Loucy (cell line): ENCODE data around the gene IL20RB.

Source experiments
- H2AFZ ChIP-seq: fragments of 200-600 bp; sonication (generic); 2 replicates; pipeline ENCODE4 v1.6.0; 2016; ENCODE audit warnings: antibody characterized with exemption, mild to moderate bottlenecking, low read length, moderate library complexity
- H3F3A ChIP-seq: fragments of 200-600 bp; 2 replicates; pipeline ENCODE4 v1.6.0; 2016; ENCODE audit warnings: antibody characterized with exemption, low read depth, mild to moderate bottlenecking
- H3K27me3 ChIP-seq: fragments of 200-600 bp; sonication (generic); 2 replicates; pipeline ENCODE4 v1.6.1; 2014; ENCODE audit warnings: low read length, mild to moderate bottlenecking; ENCODE audit not compliant: insufficient read depth, poor library complexity, severe bottlenecking
- H3K36me3 ChIP-seq: fragments of 200-600 bp; sonication (generic); 2 replicates; pipeline ENCODE4 v1.6.1; 2016; ENCODE audit warnings: low read length; ENCODE audit not compliant: insufficient read depth
- H3K4me1 ChIP-seq: fragments of 200-600 bp; sonication (generic); 2 replicates; pipeline ENCODE4 v1.5.1; 2014; ENCODE audit warnings: low read length, mild to moderate bottlenecking; ENCODE audit not compliant: insufficient read depth, poor library complexity, severe bottlenecking
- H3K4me2 ChIP-seq: fragments of 200-600 bp; sonication (generic); 2 replicates; pipeline ENCODE4 v1.6.0; 2014; ENCODE audit warnings: antibody characterized with exemption, low read length, low read depth, mild to moderate bottlenecking; ENCODE audit not compliant: poor library complexity, severe bottlenecking
- H3K4me3 ChIP-seq: fragments of 200-600 bp; sonication (generic); 2 replicates; pipeline ENCODE4 v1.5.1; 2014; ENCODE audit warnings: low read length, mild to moderate bottlenecking, mixed read lengths; ENCODE audit not compliant: poor library complexity, severe bottlenecking
- H3K79me2 ChIP-seq: fragments of 200-600 bp; sonication (generic); 2 replicates; pipeline ENCODE4 v1.6.1; 2014; ENCODE audit warnings: low read length; ENCODE audit not compliant: insufficient read depth
- H3K9ac ChIP-seq: fragments of 200-600 bp; sonication (generic); 2 replicates; pipeline ENCODE4 v1.6.0; 2014; ENCODE audit warnings: mild to moderate bottlenecking, low read depth, low read length, moderate library complexity; ENCODE audit not compliant: poor library complexity, severe bottlenecking
- H3K9me2 ChIP-seq: fragments of 200-600 bp; sonication (generic); replicated peaks from 2 replicates; pipeline ENCODE4 v1.6.1; 2016; ENCODE audit warnings: low read depth, low read length, mixed read lengths
- H3K9me3 ChIP-seq: fragments of 200-600 bp; sonication (generic); 2 replicates; pipeline ENCODE4 v1.6.1; 2014; ENCODE audit warnings: mild to moderate bottlenecking, antibody characterized with exemption, low read length, low read depth; ENCODE audit not compliant: insufficient read depth
- H4K20me1 ChIP-seq: fragments of 200-600 bp; sonication (generic); 2 replicates; pipeline ENCODE4 v1.6.0; 2014; ENCODE audit warnings: antibody characterized with exemption, low read length, mild to moderate bottlenecking; ENCODE audit not compliant: insufficient read depth, poor library complexity, severe bottlenecking
- CTCF ChIP-seq: fragments of 200-600 bp; sonication (generic); conservative IDR thresholded peaks from 2 replicates; pipeline ENCODE4 v1.5.1; 2014; ENCODE audit warnings: mild to moderate bottlenecking, antibody characterized with exemption, low read length
- EZH2phosphoT487 ChIP-seq: fragments of 200-600 bp; IDR thresholded peaks from 2 replicates; pipeline ENCODE4 v1.6.1; 2018; ENCODE audit warnings: antibody characterized with exemption, mild to moderate bottlenecking, moderate library complexity, borderline replicate concordance

The IL20RB gene

GRCh38 chr3:136937175-136937574 lies 20.6 kb upstream of the IL20RB start:
- Histone ChIP-seq H3K4me2 (no peak overlapping the region), H3K9ac (no peak overlapping the region), H2AFZ (no peak overlapping the region), H3K9me3 (no peaks in the 10 kb centered on the region; the same call in 1 of the 2 replicates), H3F3A (peaks cover 9% of the 10 kb centered on the region; the same call in 1 of the 2 replicates), H4K20me1 (peaks cover 42% of the 10 kb centered on the region), H3K4me1 (peaks cover 32% of the 10 kb centered on the region), H3K9me2 (no peaks in the 10 kb centered on the region), H3K36me3 (peaks cover 30% of the 10 kb centered on the region), H3K4me3 (no peak overlapping the region), H3K27me3 (no peaks in the 10 kb centered on the region), H3K79me2 (peaks cover 100% of the 10 kb centered on the region)
- TF ChIP-seq CTCF: no peak
- no peak for TF ChIP-seq EZH2phosphoT487

DNA sequence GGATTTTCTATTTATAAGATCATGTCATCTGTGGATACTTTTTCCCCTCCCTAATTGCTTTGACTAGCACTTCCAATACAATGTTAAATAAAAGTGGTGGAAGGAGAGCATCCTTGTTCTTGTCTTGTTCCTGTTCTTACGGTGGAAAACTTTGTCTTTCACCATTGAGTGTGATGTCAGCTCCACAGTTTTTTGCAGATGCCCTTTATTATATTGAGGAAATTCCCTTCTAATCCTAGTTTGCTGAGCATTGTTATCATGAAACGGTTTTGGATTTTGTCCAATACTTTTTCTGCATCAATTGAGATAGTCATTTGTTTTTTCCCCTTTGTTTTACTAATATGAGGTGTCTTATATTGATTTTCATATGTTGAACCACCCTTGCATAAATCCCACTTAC lies 19.9 kb upstream of the IL20RB start:
- Histone ChIP-seq H2AFZ (no peak overlapping the region), H3K4me2 (no peak overlapping the region), H3F3A (peaks cover 9% of the 10 kb centered on the region; the same call in 1 of the 2 replicates), H3K27me3 (no peaks in the 10 kb centered on the region), H3K9me2 (no peaks in the 10 kb centered on the region), H3K4me3 (no peak overlapping the region), H4K20me1 (peaks cover 49% of the 10 kb centered on the region), H3K4me1 (peaks cover 33% of the 10 kb centered on the region), H3K9me3 (no peaks in the 10 kb centered on the region; the same call in 1 of the 2 replicates), H3K36me3 (peaks cover 30% of the 10 kb centered on the region), H3K79me2 (peaks cover 100% of the 10 kb centered on the region), H3K9ac (no peak overlapping the region)
- no peak for TF ChIP-seq EZH2phosphoT487
- TF ChIP-seq CTCF: no peak

DNA sequence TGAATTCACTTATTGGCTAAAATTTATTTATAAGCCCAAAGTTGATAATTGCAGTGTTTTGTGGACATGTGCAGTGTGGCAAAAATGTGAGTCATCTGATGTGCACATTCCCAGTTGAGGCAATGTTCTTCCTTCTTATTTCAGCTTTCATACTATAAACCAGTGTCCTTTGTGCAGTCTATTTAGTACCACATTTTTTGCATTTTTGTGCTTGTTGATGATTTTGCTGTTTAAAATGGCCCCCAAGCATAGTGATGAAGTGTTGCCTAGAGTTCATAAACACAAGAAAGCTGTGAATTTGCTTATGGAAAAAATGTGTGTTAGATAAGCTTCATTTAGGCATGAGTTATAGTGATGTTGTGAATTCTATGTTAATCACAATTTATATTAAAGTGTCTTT lies 19.4 kb upstream of the IL20RB start:
- Histone ChIP-seq H3F3A (peaks cover 9% of the 10 kb centered on the region; the same call in 1 of the 2 replicates), H3K4me2 (no peak overlapping the region), H4K20me1 (peaks cover 54% of the 10 kb centered on the region), H3K9me3 (no peaks in the 10 kb centered on the region; the same call in 1 of the 2 replicates), H2AFZ (no peak overlapping the region), H3K79me2 (peaks cover 100% of the 10 kb centered on the region), H3K9ac (no peak overlapping the region), H3K4me1 (peaks cover 33% of the 10 kb centered on the region), H3K9me2 (no peaks in the 10 kb centered on the region), H3K36me3 (peaks cover 30% of the 10 kb centered on the region), H3K4me3 (no peak overlapping the region), H3K27me3 (no peaks in the 10 kb centered on the region)
- TF ChIP-seq EZH2phosphoT487 (no peak), CTCF (no peak)
